HL-60 (cell line): Measurements from ENCODE around the gene TSPAN2.

ENCODE experiments used
- CTCF ChIP-seq: IDR thresholded peaks from one replicate; pipeline ENCODE4 v1.5.1; 2011; ENCODE audit warnings: low read length, control low read depth, inconsistent platforms; ENCODE audit not compliant: insufficient read depth
- GABPA ChIP-seq: IDR thresholded peaks from 2 replicates; pipeline ENCODE4 v1.6.1; 2012; ENCODE audit warnings: low read depth
- POLR2AphosphoS5 ChIP-seq: IDR thresholded peaks from 2 replicates; pipeline ENCODE4 v1.6.1; 2012; ENCODE audit warnings: low read depth
- REST ChIP-seq: IDR thresholded peaks from 2 replicates; pipeline ENCODE4 v1.6.1; 2012; ENCODE audit warnings: low read depth; ENCODE audit not compliant: insufficient replicate concordance

- TF ChIP-seq CTCF: no peak
- TF ChIP-seq GABPA: no peak
- no peak for TF ChIP-seq POLR2AphosphoS5
- no peak for TF ChIP-seq REST
Measured at GRCh38 chr1:115077984-115078330, 11.3 kb downstream of the TSPAN2 start.
